Vagina (tissue), 2 donors: ENCODE results near the gene MPRIP.

Source experiments
- POLR2A ChIP-seq, 2 donors: fragments of 450-650 bp; IDR thresholded peaks; one replicate each; pipeline ENCODE4 v1.6.1; 2017; ENCODE audit warnings: antibody characterized with exemption in 2 of 2, mild to moderate bottlenecking in 2 of 2, moderate library complexity in 2 of 2
- POLR2AphosphoS5 ChIP-seq, 2 donors: sonication (generic); formaldehyde crosslinking; IDR thresholded peaks; one replicate each; pipeline ENCODE4 v1.9.0; 2017; ENCODE audit warnings: antibody characterized with exemption in 2 of 2, mild to moderate bottlenecking in 2 of 2, low read depth in 1 of 2; ENCODE audit not compliant: insufficient read depth in 1 of 2
- TF ChIP-seq, protein P1 (sequence below), 3 experiments: fragments of 450-650 bp in 2 of 3; fragments of 200-600 bp in 1 of 3; sonication (generic) in 1 of 3; IDR thresholded peaks; one replicate each; pipeline ENCODE4 v1.5.1; 2017 to 2019; ENCODE audit warnings: antibody characterized with exemption in 3 of 3, mild to moderate bottlenecking in 2 of 3, moderate library complexity in 2 of 3

DNA sequence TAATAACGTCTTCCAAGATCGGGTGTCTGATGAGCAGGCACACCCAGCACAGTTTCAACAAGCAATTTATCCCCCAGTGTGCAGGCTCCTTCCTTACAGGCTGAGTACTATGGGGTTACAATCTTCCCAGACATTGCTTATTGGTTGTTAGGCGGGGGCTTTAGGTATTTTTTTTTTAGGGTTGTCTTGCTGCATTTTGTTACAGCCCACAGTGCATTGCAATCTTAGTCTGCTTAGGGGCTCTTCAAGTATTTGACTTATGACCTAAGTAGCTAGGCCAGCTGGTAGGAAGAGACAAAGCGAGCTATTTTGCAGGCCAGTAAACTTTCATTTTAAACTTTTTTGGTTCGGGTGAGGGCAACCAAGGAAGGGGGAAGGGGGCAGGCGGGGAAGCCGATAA, 158.1 kb downstream of the MPRIP start:
- TF ChIP-seq POLR2A (IDR thresholded peaks at IDR 0.05) (no peak), POLR2AphosphoS5 (IDR thresholded peaks at IDR 0.05; ENCODE audit: insufficient read depth in 1 of 2, low read depth in 1 of 2) (no peak)
- TF ChIP-seq, protein P1, sequence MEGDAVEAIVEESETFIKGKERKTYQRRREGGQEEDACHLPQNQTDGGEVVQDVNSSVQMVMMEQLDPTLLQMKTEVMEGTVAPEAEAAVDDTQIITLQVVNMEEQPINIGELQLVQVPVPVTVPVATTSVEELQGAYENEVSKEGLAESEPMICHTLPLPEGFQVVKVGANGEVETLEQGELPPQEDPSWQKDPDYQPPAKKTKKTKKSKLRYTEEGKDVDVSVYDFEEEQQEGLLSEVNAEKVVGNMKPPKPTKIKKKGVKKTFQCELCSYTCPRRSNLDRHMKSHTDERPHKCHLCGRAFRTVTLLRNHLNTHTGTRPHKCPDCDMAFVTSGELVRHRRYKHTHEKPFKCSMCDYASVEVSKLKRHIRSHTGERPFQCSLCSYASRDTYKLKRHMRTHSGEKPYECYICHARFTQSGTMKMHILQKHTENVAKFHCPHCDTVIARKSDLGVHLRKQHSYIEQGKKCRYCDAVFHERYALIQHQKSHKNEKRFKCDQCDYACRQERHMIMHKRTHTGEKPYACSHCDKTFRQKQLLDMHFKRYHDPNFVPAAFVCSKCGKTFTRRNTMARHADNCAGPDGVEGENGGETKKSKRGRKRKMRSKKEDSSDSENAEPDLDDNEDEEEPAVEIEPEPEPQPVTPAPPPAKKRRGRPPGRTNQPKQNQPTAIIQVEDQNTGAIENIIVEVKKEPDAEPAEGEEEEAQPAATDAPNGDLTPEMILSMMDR (IDR thresholded peaks at IDR 0.05), result no peak
